HG02885 (cell line): ENCODE data around the gene RHBG.

Experiments used
- ATAC-seq: cut with Tn5 transposase; IDR thresholded peaks from one replicate; pipeline ENCODE4 v1.9.1; 2021; ENCODE audit warnings: mild to moderate bottlenecking; ENCODE audit not compliant: unreplicated experiment, poor library complexity

RHBG gene

DNA sequence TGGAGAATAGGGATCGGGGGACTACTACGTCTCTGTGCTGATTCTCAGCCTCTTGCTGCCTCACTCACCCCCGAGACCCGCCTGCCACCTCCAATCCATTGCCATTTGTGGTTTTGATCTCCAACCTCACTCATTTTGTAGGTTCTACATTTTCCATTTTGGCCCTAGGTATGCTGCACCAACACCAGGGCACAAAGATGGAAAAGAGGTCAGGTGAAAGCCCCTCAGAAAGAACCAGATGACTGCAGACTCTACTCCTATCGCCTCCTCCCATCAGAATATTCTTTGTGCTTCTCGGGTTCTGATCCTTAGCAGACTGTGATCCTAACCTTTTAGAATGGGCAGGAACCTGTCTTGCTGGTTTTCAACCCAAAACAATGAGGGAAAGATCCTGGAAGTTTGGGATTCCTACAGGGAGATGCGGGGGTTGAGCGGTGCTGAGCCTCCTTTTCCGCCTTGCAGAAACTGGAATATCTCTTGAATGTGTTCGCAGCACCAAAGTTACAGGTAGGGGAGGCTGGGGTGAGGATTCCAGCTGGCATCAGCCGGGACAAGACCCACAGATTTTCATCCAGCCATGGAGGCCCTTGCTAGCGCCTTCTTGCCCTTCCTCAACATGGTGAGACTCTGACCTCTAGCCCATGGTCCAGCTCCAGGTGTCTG lies 53.1 kb downstream of the RHBG start:
- no peak for ATAC-seq

DNA sequence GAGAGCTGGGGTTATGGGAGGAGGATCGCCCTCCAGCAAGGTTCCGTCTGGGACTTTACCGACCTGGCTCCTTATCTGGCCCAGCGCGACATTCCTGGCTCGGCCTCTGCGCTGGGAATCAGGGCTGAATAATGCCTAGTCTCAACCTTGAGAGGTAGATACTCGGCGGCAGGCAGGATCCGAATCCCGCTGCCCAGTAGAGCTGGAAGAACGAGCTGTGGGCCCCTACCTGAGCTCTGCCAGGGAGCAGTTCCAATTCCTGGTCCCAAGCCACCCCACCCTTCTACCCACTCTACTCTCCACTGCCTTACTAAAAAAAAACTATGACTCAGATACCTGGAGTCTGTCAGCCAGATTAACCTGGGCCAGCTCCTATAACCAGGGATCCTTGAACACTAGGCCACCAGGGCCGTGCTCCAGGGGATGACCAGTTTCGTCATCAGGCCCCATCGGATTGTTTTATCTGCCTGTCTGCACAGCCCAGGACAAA lies 53.6 kb downstream of the RHBG start:
- ATAC-seq: no peak

DNA sequence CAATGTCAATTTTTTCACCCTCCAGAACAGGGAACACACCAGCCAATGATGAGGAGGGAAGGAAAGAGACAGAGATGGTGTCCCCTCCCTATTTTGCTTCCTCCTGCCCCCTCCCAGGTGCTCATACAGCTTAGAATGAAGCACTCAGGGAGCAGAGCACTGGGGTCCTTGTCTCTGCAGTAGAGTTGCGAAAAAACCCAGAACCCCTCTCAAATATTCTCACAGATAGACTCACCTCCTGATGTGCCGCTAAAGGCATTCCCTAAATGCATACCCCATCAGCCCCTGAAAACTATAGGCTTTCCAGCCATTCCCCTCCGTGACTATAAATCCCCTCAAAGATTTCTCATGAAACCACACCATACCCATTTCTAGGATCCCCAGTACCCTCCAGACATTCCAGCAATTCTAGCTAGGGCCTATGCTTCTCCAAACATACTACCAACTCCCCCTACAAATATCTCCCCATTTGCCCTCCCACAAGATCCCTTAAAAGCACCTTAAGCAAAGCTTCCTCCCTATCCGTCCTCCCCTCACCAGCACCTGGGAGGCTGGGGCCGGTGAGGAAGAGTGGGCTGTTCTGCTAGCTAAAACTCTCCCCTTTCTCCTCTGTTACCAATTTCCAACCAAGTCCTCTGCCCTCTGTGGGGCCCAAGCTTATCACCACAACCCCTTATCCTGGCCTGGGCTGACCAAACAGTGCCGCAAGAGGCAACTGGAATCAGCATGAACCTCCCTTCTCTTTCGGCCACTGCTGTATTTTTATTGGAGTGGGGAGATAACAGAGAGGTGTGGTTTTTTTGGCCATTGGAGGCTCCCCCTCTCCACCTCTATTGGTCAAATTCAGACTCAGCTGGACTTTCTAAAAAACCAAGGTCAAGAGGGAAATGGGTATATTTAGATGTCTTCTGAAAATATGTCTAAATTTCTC lies 54.7 kb downstream of the RHBG start:
- no peak for ATAC-seq

DNA sequence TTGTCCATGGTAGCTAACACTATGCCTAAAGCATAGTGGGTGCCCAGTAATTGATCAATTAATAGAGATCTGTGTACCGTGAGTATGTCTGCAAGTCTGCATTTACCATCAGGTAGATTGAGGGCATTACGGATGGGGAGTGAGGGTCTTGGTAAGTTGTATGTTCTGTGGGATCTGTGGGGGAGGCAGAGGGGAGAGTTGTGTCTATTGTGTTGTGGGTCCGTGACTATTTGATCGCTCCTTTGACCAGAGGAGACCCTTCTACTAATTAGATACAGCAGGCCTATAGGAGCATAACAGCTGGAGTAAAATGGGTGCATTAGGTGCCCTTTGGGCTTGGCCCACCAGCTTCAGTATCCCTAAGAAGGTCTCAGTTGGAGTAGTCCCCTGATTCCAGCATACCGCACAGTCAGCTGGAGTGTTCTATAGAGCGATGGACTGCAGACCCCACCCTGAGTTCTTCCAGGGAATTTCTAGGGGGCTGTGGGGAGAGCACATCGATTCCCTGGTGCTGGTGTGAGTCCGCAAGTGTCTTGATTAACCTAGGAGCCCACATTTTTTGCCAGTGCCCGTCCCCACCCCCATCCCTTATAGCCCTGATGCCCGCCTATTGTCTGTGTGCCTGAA lies 55.9 kb downstream of the RHBG start:
- no peak for ATAC-seq

DNA sequence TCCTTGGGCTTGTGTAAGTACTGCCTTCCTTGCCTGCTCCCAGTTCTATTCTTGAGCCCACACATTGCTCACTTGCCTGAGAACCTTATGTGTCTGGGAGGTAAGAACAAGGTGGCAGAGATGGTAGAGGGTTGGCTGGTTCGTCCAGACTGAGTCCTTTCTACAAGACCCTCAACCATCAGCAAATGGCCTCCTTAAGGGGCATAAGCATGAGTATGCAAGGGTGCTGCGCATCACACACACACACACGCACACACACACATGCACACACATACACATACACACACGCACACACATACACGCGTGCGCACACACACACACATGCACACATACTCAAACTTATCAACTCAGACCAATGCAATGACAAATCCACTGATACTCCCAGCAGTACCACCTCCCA lies 56.9 kb downstream of the RHBG start:
- ATAC-seq: no peak

DNA sequence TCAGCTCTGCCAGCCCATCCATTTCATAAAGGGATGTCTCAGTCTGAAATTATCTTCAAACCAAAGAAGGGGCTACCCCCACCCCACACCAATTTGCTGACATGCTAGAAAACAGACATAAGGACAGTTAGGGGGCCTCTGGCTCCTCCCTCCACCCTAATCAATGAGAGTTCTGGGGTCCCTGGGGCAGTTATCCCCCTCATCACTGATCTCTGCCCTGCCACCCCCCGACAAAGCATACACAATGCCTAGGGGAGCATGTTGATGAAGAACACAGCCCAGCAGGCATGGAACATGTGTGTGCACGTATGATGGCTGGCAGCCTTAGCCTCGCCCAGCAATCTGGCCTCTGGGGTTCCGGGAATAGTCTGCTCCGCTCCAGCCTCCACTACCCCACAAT lies 58.9 kb downstream of the RHBG start:
- ATAC-seq: no peak

DNA sequence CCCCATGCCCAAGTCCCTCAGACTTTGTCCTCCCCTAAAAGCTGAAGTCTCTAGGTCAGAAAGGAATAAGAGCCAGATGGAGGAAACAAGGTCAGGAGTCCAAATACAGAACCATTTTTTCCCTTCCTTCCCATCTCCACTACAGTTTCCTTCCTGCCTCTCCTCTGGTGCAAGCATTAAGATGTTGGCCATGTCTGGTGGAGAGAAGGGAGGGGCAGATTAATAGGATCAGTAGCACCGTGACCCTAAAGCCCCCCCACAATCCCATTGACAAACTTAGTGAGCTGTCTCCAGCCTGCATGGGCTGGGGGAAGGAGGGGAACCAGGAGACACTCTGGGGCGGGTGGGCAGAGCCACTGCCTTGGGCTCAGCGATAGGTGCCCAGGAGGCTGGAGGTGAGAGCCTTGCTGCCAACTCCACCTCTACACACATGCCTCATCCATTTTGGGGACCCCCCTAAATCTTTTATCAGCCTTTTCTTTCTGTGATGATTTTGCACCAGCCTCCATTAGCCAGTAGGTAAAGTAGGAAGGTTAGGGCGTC lies 59.8 kb downstream of the RHBG start:
- no peak for ATAC-seq

DNA sequence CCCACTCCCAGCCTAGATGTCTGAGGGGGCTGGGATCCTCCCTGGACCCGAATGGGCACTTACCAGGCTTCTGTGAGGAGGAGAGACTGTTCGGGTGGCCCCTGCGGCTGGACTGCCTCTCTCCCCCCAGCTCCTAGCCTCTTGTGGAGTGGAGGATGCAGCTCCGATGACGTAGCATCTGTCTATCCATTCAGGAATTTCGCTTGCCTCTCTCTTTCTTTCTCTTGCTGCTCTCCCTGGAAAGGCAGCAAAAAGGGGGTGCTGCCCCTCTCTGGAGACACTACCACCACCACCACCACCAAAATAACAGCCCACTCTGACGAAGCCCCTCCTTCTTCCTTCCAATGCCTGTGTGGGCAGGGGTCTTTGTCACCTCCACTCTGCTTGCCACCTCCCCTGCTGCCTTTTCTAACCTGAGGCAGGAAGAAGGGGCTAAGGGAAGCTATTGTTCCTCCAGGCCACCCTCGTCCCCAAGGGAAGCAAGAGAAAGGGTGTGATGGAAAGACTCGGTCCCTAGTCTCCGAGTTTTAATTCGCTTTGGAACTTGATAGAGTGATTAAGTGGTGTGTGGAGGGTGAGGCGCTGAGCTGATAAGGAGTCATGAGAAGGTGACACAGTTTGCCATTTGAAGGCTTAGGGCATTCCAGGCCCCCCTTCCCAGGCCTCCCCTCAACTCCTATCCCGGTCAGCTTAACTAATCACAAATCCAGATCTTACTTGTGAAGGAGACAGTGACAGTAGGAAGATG lies 60.5 kb downstream of the RHBG start:
- ATAC-seq: no peak

DNA sequence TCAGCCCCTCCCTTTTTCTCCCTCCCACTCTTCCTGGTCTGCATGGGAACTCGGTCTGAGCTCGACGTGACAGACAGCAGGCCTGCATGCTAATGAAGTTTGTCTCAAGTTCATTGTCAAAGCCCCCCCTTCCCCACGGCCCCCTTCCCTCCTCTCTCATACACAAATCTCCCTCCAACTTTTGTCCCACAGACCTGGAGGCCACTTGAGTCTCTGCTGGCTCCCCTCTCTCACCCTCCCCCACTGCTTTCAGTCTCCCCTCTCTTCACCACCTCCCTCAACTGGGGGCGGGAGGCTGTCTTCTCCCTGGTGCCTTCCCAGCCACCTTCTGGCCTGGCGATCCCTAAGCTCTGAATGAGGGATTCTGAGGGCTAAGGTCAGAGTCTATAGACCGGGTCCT lies 61.3 kb downstream of the RHBG start:
- no peak for ATAC-seq

DNA sequence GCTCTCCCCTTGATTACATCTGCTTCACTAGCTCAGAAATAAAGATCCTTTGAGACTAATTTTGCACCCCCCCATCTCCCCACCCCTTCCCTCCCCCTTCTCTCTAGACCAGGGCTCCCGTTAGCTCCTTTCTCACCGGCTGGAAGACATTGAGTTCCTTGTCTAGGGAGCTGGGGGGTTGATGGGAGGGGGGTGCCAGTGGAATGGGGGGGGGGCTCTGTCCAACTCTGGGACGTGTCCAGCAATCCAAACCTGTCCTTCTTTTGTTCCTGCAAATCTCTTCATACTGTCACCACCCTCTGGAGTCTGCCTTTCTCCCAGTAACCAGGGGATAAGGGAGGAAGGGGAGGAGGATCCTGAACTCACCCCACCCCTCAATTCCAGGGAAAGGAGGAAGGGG lies 61.9 kb downstream of the RHBG start:
- no peak for ATAC-seq

DNA sequence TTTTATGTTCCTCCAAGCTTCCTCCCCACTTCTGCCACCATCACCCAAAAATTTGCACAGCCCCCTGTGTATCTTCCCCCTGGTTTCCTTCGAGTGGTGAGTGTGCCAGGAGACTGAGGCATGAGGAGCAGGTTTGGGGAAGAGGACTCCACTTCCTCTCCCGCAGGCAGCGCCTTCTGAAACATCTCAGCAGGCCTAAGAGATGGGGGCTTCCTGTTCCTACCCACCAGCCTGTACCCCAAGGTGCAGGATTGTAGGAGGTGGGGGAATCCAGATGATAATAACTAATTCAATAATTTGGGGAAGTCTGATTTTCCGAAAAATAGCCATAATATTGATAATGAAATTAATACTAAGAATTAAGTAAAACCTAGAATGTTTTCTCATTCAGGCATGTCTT lies 62.4 kb downstream of the RHBG start:
- ATAC-seq: no peak

DNA sequence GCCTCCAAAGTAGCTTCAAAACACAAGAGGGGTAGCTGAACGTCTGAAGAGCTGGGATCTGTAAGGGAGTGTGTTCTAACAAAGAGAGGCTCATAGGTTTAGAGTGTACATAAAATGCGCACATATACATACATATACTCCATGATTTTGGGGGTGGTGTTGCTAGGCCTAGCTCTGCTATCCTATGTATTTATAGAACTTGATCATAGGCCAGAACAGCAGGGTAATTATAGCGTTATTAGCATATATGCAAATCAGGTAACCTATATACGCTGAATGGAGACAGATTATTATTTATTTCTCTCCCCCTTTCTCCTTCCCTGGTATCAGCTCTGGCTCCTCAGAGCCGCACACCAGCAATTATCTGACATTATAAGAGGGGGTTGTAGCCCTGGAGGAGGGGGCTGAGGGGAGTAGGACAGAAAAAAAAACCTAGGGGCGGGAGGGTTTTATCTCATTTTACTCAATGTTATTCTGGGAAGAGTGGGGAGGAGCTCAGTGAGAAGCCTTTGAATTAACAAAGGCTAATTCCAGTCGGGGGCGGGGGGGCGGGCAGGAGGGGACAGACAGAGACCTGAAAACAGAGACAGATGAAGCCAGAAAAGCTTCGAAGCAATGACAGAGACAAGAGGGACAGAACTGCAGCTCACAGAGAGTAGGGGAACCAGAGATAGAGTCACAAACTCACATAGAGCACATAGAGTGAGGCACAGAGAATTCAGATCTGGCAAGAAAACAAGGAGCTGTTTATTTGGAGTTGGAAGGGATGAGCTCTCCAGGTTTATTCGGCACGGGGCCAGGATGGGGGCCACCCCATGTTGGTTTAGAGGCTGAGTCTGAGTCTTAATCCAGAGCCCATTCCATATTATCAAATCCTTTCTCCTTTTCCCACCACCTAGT lies 63.0 kb downstream of the RHBG start:
- ATAC-seq: no peak

DNA sequence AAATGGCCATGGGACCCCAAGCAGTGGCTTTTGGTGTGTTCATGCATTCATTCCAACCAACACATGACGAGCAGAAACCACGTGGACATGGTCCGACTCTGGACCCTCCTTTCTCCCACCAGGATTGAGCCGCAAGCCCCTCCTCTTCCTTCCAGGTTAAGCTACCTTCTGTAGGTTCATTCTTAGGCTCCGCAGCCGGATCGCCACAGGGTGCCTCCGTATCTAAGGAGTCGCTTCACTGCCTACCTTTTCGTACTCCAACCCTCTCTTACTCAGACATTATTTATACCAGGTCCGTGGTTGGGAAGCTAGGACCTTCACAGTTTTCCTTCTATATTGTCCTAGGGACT lies 63.6 kb downstream of the RHBG start:
- no peak for ATAC-seq

DNA sequence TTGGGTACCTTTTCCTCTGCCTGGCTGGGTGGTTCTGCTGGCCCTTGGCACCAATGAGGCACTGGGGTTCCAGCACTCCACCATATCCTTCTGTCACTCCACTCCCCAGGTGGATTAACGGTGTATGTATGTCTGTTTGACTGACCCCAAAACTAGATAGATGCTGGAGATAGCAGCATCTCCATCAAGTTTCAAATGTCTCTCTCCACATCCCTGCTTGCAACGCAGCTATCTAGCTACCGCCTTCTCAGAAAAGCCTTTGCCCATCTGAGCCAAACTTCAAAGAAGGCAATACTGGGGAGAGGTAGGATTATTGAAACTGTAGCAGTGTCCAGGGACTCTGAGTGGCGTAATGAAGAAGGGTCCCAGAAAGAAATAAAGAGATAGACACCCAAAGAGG lies 64.0 kb downstream of the RHBG start:
- ATAC-seq: no peak

DNA sequence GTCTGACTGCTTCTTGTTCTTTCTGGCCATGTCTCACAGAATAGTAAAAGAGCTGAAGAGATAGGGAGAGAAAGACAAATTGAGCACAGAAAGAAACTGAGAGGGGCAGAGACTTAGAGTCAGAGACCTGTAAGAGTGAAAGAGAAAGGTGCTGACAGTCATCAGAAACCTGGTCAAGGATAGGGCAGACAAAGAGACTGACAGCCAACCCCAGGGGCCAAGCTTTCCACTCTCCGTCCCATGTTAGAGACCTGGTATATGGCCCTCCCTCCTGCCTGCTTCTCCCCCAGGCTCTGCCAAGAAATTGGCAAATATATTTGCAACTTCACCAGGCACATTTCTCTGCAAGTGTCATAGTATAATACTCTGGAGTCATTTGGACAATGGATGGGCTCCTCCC lies 64.6 kb downstream of the RHBG start:
- ATAC-seq: no peak
